Astrocyte of the cerebellum (primary cell): ENCODE data around the gene RTKN2.
A peak's percentile ranks its signal among the peaks of the same experiment; 100 is the strongest.

Source experiments
- DNase-seq: peaks from one replicate; pipeline ENCODE4 v3.0.0-alpha.2; 2011; ENCODE audit warnings: low read depth
- H3K4me3 ChIP-seq: 2 replicates; pipeline ENCODE4 v1.5.1; 2011; ENCODE audit warnings: mild to moderate bottlenecking, low read depth, low read length, moderate library complexity
- CTCF ChIP-seq: IDR thresholded peaks from 2 replicates; pipeline ENCODE4 v1.5.1; 2012; ENCODE audit warnings: low read length, low read depth, moderate library complexity, mild to moderate bottlenecking; ENCODE audit errors: missing control alignments
- in situ Hi-C: cut with HindIII; loops from 2 replicates; pipeline ENCODE4 v1.10.0; 2017; ENCODE audit warnings: low sequenced_read_pairs

Gene RTKN2

GRCh38 chr10:62231805-62232204 is 36.8 kb downstream of the RTKN2 start:
- H3K4me3 ChIP-seq = no peak overlapping the region
- no peak for DNase-seq
- no peak for TF ChIP-seq CTCF
- in situ Hi-C loops = no loop called here

GRCh38 chr10:62231371-62231770 is 37.3 kb downstream of the RTKN2 start:
- DNase-seq = peak; percentile 58
- no peak for TF ChIP-seq CTCF
- in situ Hi-C loops = no loop called here
- no peak overlapping the region for H3K4me3 ChIP-seq

- TF ChIP-seq CTCF = no peak
- in situ Hi-C loops = no loop called here
- no peak overlapping the region for H3K4me3 ChIP-seq
- no peak for DNase-seq
Measured at GRCh38 chr10:62230344-62231121, 38.1 kb downstream of the RTKN2 start.

- DNase-seq = no peak
- no peak for TF ChIP-seq CTCF
- in situ Hi-C loops = no loop called here
- no peak overlapping the region for H3K4me3 ChIP-seq
Measured at GRCh38 chr10:62225362-62225761, 43.3 kb downstream of the RTKN2 start.

- in situ Hi-C loops = no loop called here
- DNase-seq = peak; percentile 46
- TF ChIP-seq CTCF = no peak
- H3K4me3 ChIP-seq = no peak overlapping the region
Measured at GRCh38 chr10:62224606-62225005, 44.0 kb downstream of the RTKN2 start.

DNA sequence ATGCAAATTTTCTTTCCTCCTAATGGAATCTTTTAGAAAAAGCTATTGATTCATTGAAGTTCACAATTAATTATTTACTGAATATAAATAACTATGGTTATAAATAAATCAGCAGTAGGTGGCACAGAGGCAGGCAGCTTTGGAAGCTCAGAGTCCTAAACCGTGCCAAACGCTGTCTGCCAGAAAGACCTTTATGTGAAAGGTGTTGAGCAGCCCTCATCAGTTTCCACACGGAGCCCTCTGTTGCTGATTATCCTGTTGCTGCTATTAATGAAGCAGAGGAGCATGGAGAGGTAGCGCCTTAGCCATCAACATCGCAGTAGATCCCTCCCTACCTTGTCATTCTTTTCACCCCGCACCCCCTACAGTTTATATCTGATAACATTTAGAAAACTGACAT is 51.0 kb downstream of the RTKN2 start:
- no peak overlapping the region for H3K4me3 ChIP-seq
- TF ChIP-seq CTCF = no peak

More for the DNA sequence above, 51.0 kb downstream of the RTKN2 start:
- in situ Hi-C loops = no loop called here
- DNase-seq = no peak
